ENCODE data around the gene GRB14. TPM values are rescaled to one million over a fixed set of nuclear protein-coding genes. Genes with fewer than 3 reads are reported as not detected.

The GRB14 gene
- total RNA-seq, 1 experiment from 2014 or later, result 14.9 TPM

- no peak overlapping the region for H3K4me3 Mint-ChIP-seq
- peaks cover 36% of the 10 kb centered on the region for H3K36me3 Mint-ChIP-seq
- DNase-seq (ENCODE audit: low spot score), result no peak
- H3K4me1 Mint-ChIP-seq, result peaks cover 29% of the 10 kb centered on the region
- no peaks in the 10 kb centered on the region for H3K27me3 Mint-ChIP-seq (ENCODE audit: low read depth)
- TF ChIP-seq HMGA2 (CRISPR knock-in tag; IDR thresholded peaks at IDR 0.05) (no peak), FOXJ3 (CRISPR knock-in tag; IDR thresholded peaks at IDR 0.05; ENCODE audit: borderline replicate concordance) (no peak), SMAD3 (CRISPR knock-in tag; IDR thresholded peaks at IDR 0.05; ENCODE audit: borderline replicate concordance) (no peak)
- TF ChIP-seq, protein P1, sequence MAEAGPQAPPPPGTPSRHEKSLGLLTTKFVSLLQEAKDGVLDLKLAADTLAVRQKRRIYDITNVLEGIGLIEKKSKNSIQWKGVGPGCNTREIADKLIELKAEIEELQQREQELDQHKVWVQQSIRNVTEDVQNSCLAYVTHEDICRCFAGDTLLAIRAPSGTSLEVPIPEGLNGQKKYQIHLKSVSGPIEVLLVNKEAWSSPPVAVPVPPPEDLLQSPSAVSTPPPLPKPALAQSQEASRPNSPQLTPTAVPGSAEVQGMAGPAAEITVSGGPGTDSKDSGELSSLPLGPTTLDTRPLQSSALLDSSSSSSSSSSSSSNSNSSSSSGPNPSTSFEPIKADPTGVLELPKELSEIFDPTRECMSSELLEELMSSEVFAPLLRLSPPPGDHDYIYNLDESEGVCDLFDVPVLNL (CRISPR knock-in tag; IDR thresholded peaks at IDR 0.05; ENCODE audit: borderline replicate concordance, low read depth), result no peak
- H3K27ac Mint-ChIP-seq, result no peak overlapping the region
- ChIA-PET CTCF (no interaction called here), POLR2A (no interaction called here)
- peaks cover 23% of the 10 kb centered on the region for H3K9me3 Mint-ChIP-seq
- no peak for ATAC-seq
Observed at GRCh38 chr2:164512871-164513270, 108.4 kb downstream of the GRB14 start.

GRCh38 chr2:164511738-164512137, 109.5 kb downstream of the GRB14 start:
- ChIA-PET POLR2A (no interaction called here), CTCF (no interaction called here)
- H3K36me3 Mint-ChIP-seq, result peaks cover 26% of the 10 kb centered on the region
- no peak overlapping the region for H3K27ac Mint-ChIP-seq
- H3K4me3 Mint-ChIP-seq, result no peak overlapping the region
- H3K9me3 Mint-ChIP-seq, result peaks cover 14% of the 10 kb centered on the region
- ATAC-seq (no peak), DNase-seq (ENCODE audit: low spot score) (no peak)
- TF ChIP-seq ZNF396 (CRISPR knock-in tag; IDR thresholded peaks at IDR 0.05; ENCODE audit: borderline replicate concordance), result no peak
- no peak for TF ChIP-seq TCF7 (CRISPR knock-in tag; IDR thresholded peaks at IDR 0.05; ENCODE audit: low read depth)
- TF ChIP-seq, protein P2, sequence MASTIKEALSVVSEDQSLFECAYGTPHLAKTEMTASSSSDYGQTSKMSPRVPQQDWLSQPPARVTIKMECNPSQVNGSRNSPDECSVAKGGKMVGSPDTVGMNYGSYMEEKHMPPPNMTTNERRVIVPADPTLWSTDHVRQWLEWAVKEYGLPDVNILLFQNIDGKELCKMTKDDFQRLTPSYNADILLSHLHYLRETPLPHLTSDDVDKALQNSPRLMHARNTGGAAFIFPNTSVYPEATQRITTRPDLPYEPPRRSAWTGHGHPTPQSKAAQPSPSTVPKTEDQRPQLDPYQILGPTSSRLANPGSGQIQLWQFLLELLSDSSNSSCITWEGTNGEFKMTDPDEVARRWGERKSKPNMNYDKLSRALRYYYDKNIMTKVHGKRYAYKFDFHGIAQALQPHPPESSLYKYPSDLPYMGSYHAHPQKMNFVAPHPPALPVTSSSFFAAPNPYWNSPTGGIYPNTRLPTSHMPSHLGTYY (CRISPR knock-in tag; IDR thresholded peaks at IDR 0.05), result no peak
- no peaks in the 10 kb centered on the region for H3K27me3 Mint-ChIP-seq (ENCODE audit: low read depth)
- peaks cover 29% of the 10 kb centered on the region for H3K4me1 Mint-ChIP-seq

DNA sequence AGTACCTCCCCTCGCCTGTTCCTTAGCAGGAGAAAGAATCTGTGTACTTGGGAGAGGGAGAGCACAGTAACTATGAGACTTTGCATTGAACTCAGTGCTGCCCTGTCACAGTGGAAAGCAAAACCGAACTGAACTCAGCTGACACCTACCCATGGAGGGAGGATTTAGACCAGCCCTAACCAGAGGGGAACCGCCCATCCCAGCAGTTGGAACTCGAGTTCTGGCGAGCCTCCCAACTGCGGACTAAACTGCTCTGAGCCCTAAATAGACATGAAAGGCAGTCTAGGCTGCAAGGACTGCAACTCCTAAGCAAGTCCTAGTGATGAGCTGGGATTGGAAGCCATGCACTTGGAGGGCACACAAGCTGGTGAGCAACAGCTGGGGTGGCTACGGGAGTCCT, 110.4 kb downstream of the GRB14 start:
- Mint-ChIP-seq H3K9me3 (peaks cover 17% of the 10 kb centered on the region), H3K36me3 (peaks cover 28% of the 10 kb centered on the region), H3K4me3 (no peak overlapping the region), H3K4me1 (peaks cover 34% of the 10 kb centered on the region), H3K27ac (peak overlapping the region; percentile 50; the same call in 1 of the 2 replicates), H3K27me3 (ENCODE audit: low read depth) (no peaks in the 10 kb centered on the region)
- DNase-seq (ENCODE audit: low spot score) (no peak), ATAC-seq (peak; percentile 50)
- ChIA-PET POLR2A (no interaction called here), CTCF (no interaction called here)
- TF ChIP-seq FOXP1 (CRISPR knock-in tag; IDR thresholded peaks at IDR 0.05; ENCODE audit: borderline replicate concordance) (no peak), SP1 (CRISPR knock-in tag; conservative IDR thresholded peaks at IDR 0.05) (no peak), ESRRA (CRISPR knock-in tag; IDR thresholded peaks at IDR 0.05; ENCODE audit: borderline replicate concordance) (no peak), USF2 (CRISPR knock-in tag; IDR thresholded peaks at IDR 0.05) (no peak), STAT6 (CRISPR knock-in tag; conservative IDR thresholded peaks at IDR 0.05; ENCODE audit: low read depth) (no peak), ATF2 (CRISPR knock-in tag; IDR thresholded peaks at IDR 0.05; ENCODE audit: borderline replicate concordance, low read depth) (no peak), RELA (CRISPR knock-in tag; IDR thresholded peaks at IDR 0.05; ENCODE audit: borderline replicate concordance) (no peak), ATF6 (CRISPR knock-in tag; IDR thresholded peaks at IDR 0.05) (no peak)
- TF ChIP-seq, protein P2 (CRISPR knock-in tag; IDR thresholded peaks at IDR 0.05), result no peak
